M059J (cell line): ENCODE results near the gene CFAP92. TPM values are rescaled to one million over a fixed set of nuclear protein-coding genes. Genes with fewer than 3 reads are reported as not detected.
A peak's percentile ranks its signal among the peaks of the same experiment; 100 is the strongest.
"Not testable (repeated sequence)": the region's sequence is repeated elsewhere in the genome, so short reads cannot be mapped to it uniquely, and the experiment has no call there.

Experiments
- DNase-seq: peaks from one replicate; pipeline ENCODE4 v3.0.0-alpha.2; 2012; ENCODE audit warnings: low read depth
- total RNA-seq: library from RNA; depleted of rRNA; stranded (reverse); fragments of >200 nt; shearing (Covaris generic); gene quantifications from 2 replicates; pipeline ENCODE4 v1.2.3, GENCODE V29; 2014

CFAP92 gene
- total RNA-seq, 1 experiment from 2014 or later, result 0.27 TPM

- DNase-seq, result no peak
These were observed 87.7 kb downstream of the CFAP92 start for GRCh38 chr3:128906031-128906803.

GRCh38 chr3:128903501-128903900, 90.4 kb downstream of the CFAP92 start:
- DNase-seq, result no peak

GRCh38 chr3:128902426-128902825, 91.5 kb downstream of the CFAP92 start:
- DNase-seq, result no peak

GRCh38 chr3:128895843-128896697, 97.8 kb downstream of the CFAP92 start:
- DNase-seq, result no peak

- DNase-seq, result no peak
These were observed 104.6 kb downstream of the CFAP92 start for GRCh38 chr3:128889139-128889894.

- DNase-seq, result no peak
These were observed 108.9 kb downstream of the CFAP92 start for GRCh38 chr3:128884992-128885391.

- DNase-seq, result no peak
These were observed 111.2 kb downstream of the CFAP92 start for GRCh38 chr3:128882719-128883118.

DNA sequence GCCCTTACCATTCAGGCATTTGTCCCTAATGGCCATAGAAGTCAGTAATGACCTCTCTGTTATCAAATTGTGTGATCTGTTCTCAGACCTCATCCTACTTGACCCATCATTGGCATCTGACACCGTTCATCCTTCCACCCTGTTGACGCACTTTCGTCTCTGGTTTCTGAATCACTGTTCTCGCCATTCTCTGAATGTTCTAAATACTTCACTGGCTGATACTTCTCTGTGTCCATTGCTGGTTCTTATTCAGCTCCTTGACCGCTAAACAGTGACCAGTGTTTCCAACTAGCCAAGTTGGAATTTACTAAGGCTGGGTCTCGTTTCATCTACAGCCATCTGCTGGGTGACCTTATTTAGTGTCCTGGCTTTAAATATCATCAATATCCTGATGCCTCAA, 112.3 kb downstream of the CFAP92 start:
- no peak for DNase-seq

GRCh38 chr3:128880455-128880854, 113.4 kb downstream of the CFAP92 start:
- DNase-seq, result not testable (repeated sequence)

DNA sequence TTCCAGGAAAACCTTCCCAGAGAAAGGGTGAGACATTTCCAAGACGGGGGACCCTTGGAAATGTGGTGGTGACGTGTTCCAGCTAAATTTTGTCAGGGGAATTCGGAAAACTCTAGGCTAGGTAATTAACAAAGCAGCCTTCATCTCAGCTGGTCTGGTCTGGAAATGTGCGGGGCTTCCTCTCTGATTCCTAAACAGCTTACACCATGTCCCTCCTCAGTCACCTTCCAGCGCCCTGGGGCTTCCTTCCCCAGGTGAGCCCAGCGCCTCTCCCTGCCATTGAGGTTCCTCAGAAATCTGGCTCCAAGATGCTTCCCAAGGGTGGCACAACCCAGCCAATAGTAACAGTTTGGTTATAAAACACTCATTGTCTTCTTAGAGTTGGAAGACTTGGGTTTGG, 113.9 kb downstream of the CFAP92 start:
- DNase-seq, result no peak

- peak; percentile 98 for DNase-seq
These were observed 114.5 kb downstream of the CFAP92 start, which contains the start of gene ACAD9 for GRCh38 chr3:128879125-128879969. ACAD9 (plus strand) TSS chr3:128879620; CDS start chr3:128879692, 72 bp downstream.

DNA sequence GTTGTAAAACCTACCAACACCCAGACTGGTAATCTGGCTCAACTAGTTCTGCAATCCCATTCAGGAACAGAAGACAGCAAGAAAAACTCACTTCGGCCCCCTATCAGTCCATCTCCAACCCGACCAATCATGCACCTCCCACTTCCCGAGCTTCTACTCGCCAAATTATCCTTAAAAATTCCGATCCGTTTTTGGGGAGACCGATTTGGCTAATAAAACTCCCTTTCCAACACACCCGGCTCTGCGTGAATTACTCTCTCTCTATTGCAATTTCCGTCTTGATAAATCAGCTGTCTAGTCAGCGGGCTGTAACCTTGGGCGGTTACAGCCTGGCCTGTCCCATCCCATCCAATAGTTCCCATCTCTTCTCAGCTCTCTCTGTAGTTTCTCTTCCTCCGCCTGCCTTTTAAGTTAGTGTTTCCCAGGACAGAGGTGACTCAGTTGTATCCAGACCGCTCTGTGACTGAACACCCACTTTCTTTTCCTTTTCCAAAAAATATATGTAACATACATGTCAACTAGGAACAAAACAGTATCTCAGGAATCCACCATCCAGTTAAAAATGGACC, 115.2 kb downstream of the CFAP92 start:
- peak; percentile 78 for DNase-seq

GRCh38 chr3:128878011-128878457, 115.8 kb downstream of the CFAP92 start:
- no peak for DNase-seq

DNA sequence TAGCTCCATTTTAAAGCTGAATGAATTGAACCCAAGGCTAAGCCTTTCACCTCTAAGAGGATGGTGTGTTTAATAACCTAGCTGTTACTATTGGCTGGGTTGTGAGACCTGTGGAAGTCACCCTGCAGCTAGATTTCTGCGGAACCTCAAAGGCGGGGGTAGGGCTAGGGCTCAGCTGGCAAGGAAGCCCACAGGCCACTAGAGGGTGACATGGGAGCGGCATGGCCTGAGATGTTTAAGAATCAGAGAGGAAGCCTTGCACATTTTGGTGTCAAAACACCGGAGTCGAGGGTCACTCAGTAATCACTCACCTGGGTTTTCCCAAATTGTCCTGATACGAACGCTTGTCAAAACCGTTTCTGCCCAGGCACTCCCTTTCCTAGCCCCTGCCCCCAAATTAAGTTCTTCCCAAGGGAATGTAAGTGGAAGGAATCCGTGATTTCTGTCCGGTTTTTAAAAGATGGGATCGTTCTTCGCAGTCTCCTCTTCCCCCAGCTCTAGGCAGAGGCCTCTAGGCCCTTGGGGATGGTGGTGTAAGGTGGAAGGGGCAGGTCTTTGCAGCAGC, 118.2 kb downstream of the CFAP92 start:
- DNase-seq, result peak; percentile 46

- no peak for DNase-seq
These were observed 119.2 kb downstream of the CFAP92 start for GRCh38 chr3:128874481-128875180.

DNA sequence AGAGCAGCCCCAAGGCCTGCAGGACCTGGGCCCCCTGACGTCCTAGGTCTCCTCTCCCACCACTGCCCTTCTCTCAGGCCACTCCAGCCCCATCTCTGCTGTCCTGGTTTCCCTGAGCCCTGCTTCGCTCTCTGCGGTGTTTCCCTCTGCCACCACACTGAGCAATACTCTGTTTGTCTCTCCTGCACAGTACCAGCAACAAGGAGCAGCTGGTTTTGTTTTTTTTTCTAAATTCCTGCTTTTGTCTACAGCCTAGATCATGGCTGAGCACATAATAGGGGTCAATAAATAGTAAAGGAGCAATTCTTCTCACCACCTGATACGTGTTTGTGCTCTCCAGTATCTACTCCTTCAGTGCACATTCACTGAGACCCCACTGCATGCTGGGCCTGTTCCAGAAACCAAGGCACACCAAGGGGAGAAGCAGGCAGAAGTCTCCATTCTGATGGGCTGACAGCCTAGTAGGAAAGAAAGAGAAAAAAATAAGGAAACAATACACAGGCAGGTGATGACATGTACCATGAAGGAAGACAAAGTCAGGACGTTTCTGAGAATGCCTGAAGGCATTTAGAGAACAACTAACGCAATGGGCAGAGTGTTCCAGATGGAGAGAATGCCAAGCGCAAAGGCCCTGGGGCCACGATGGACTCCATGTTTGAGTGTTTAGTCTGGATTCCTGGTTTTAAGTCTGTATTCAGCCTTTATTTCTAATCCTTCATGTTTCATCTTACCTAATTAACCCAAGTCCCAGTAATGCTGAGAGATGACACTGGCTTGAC, 120.4 kb downstream of the CFAP92 start:
- no peak for DNase-seq

DNA sequence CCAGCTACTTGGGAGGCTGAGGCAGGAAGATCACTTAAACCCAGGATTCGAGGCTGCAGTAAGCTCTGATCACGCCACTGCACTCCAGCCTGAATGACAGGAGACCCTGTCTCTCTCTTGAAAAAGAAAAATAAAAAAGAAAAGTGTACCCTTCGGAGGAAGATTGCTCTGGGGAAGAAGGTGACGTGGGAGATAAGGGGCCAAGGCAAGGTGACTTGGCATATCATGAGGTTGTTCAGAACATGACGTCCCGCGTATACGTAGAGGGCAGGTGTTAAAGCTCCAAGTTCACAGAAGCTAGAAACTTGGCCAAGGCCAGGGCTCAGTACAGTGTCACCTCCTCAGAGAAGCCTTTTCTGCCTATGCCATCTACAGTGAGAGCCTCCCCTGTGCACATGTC, 121.1 kb downstream of the CFAP92 start:
- DNase-seq, result no peak

- DNase-seq, result no peak
These were observed 121.6 kb downstream of the CFAP92 start for GRCh38 chr3:128872282-128872681.

DNA sequence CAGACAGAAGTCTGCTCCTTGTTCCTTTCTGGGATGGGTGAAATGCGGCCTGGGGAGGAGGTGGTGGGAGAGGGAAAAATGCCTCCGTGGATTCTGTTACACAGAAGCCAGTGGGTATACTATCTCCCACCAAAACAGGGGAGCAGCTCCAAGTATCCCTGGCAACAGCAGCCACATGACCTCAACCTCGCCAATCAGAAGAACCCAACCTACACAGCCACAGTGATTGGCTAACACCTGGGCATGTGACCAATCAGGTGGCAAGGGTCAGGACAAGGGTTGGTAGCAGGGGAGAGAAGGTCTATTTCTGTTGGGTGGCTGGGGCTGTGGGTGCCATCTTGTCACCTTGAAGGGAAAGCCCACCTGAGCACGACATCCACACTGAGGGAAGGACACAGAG, 123.5 kb downstream of the CFAP92 start:
- DNase-seq, result no peak
